IMR-90 (cell line): ENCODE measurements around the gene STYXL1.

Experiments
- CEBPB ChIP-seq: IDR thresholded peaks from 2 replicates; pipeline ENCODE4 v1.6.1; 2012; ENCODE audit warnings: low read depth, low read length, improper control_type of control experiment
- MAFK ChIP-seq: IDR thresholded peaks from 2 replicates; pipeline ENCODE4 v1.6.1; 2012; ENCODE audit warnings: low read depth, low read length, improper control_type of control experiment
- MXI1 ChIP-seq: IDR thresholded peaks from 2 replicates; pipeline ENCODE4 v1.6.1; 2012; ENCODE audit warnings: low read depth, mild to moderate bottlenecking, low read length, moderate library complexity, borderline replicate concordance
- POLR2A ChIP-seq: IDR thresholded peaks from 2 replicates; pipeline ENCODE4 v1.6.1; 2012; ENCODE audit warnings: mild to moderate bottlenecking, low read depth, low read length
- RFX5 ChIP-seq: IDR thresholded peaks from 2 replicates; pipeline ENCODE4 v1.8.0; 2012; ENCODE audit warnings: low read depth, mild to moderate bottlenecking, low read length, moderate library complexity
- SMC3 ChIP-seq: fragments of 150-350 bp; IDR thresholded peaks from 2 replicates; pipeline ENCODE4 v1.6.1; 2016; ENCODE audit warnings: low read depth, mild to moderate bottlenecking, antibody characterized with exemption, low read length, moderate library complexity
- TF ChIP-seq, protein P1 (sequence below): conservative IDR thresholded peaks from 2 replicates; pipeline ENCODE4 v1.5.1; 2012; ENCODE audit warnings: mild to moderate bottlenecking, low read depth, low read length, improper control_type of control experiment
- TF ChIP-seq, protein P2 (sequence below): fragments of 150-350 bp; IDR thresholded peaks from 2 replicates; pipeline ENCODE4 v1.6.1; 2016; ENCODE audit warnings: low read depth, mild to moderate bottlenecking, low read length, moderate library complexity, borderline replicate concordance

DNA sequence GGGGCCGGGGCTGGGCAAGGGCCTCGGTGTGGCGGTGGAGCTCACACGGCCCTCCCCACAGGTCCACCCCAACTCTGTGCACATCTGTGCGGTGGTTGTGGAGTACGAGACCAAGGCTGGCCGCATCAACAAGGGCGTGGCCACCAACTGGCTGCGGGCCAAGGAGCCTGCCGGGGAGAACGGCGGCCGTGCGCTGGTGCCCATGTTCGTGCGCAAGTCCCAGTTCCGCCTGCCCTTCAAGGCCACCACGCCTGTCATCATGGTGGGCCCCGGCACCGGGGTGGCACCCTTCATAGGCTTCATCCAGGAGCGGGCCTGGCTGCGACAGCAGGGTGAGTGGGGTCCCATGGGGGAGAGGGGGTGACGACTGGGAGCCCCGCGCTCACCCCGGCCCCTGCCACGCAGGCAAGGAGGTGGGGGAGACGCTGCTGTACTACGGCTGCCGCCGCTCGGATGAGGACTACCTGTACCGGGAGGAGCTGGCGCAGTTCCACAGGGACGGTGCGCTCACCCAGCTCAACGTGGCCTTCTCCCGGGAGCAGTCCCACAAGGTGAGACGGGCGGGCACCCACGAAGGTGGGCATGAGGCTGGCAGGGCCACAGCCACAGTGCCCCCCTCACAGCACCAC lies 62.2 kb downstream of the STYXL1 start:
- TF ChIP-seq, protein P1, sequence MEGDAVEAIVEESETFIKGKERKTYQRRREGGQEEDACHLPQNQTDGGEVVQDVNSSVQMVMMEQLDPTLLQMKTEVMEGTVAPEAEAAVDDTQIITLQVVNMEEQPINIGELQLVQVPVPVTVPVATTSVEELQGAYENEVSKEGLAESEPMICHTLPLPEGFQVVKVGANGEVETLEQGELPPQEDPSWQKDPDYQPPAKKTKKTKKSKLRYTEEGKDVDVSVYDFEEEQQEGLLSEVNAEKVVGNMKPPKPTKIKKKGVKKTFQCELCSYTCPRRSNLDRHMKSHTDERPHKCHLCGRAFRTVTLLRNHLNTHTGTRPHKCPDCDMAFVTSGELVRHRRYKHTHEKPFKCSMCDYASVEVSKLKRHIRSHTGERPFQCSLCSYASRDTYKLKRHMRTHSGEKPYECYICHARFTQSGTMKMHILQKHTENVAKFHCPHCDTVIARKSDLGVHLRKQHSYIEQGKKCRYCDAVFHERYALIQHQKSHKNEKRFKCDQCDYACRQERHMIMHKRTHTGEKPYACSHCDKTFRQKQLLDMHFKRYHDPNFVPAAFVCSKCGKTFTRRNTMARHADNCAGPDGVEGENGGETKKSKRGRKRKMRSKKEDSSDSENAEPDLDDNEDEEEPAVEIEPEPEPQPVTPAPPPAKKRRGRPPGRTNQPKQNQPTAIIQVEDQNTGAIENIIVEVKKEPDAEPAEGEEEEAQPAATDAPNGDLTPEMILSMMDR, result no peak
- TF ChIP-seq MXI1, result no peak
- no peak for TF ChIP-seq POLR2A
- TF ChIP-seq CEBPB, result no peak
- no peak for TF ChIP-seq SMC3
- no peak for TF ChIP-seq RFX5
- no peak for TF ChIP-seq MAFK
- TF ChIP-seq, protein P2, sequence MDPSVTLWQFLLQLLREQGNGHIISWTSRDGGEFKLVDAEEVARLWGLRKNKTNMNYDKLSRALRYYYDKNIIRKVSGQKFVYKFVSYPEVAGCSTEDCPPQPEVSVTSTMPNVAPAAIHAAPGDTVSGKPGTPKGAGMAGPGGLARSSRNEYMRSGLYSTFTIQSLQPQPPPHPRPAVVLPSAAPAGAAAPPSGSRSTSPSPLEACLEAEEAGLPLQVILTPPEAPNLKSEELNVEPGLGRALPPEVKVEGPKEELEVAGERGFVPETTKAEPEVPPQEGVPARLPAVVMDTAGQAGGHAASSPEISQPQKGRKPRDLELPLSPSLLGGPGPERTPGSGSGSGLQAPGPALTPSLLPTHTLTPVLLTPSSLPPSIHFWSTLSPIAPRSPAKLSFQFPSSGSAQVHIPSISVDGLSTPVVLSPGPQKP, result no peak
